ENCODE measurements around the gene CCDC57.

DNA sequence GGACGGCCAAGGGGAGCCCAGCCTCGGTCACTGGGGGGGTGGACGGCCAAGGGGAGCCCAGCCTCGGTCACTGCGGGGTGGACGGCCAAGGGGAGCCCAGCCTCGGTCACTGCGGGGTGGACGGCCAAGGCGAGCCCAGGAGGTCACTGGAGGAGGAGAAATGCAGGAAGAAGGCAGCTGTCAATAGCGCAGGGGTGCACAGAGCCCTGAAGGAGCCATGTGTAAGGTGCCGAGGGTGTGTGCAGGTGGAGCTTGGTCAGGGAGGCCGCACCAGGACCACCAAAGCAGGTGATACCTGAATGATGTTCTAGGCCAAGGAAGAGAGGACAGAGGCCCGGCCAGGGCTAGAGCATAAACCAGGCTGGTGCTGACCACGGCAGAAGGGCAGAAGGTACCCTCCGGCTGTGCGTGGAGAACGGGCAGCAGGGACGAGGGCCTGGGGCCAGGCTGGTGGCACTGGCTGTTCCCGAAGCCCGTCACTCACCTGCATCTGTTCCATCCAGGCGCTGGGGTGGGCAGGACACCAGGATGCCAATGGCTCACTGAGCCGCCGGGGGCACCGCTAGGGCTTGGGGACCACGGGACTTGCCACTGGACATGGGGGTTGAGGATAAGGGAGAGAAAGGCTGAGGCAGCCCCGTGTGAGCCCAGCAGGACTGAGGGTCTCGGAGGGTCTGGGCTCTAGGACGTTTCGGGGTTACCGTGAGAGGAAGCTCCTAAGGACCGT lies 5.9 kb upstream of the CCDC57 start:
- TF ChIP-seq EZH2 (IDR thresholded peaks at IDR 0.05), result no peak
- TF ChIP-seq, protein P1, sequence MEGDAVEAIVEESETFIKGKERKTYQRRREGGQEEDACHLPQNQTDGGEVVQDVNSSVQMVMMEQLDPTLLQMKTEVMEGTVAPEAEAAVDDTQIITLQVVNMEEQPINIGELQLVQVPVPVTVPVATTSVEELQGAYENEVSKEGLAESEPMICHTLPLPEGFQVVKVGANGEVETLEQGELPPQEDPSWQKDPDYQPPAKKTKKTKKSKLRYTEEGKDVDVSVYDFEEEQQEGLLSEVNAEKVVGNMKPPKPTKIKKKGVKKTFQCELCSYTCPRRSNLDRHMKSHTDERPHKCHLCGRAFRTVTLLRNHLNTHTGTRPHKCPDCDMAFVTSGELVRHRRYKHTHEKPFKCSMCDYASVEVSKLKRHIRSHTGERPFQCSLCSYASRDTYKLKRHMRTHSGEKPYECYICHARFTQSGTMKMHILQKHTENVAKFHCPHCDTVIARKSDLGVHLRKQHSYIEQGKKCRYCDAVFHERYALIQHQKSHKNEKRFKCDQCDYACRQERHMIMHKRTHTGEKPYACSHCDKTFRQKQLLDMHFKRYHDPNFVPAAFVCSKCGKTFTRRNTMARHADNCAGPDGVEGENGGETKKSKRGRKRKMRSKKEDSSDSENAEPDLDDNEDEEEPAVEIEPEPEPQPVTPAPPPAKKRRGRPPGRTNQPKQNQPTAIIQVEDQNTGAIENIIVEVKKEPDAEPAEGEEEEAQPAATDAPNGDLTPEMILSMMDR (IDR thresholded peaks at IDR 0.05), result no peak
- TF ChIP-seq EZH2phosphoT487 (IDR thresholded peaks at IDR 0.05), result no peak
